Stimulated activated CD8-positive, alpha-beta memory T cell treated with anti-CD3 and anti-CD28 coated beads, Interleukin-7, amount 100 ng/mL, for 48 hours (primary cell): ENCODE data around the gene DPF3.

Source experiments
- DNase-seq, 2 donors: peaks; one replicate each; pipeline ENCODE4 v3.0.0-alpha.2; 2020; ENCODE audit warnings: low read depth in 1 of 2; ENCODE audit errors: extremely low read depth in 1 of 2

Gene DPF3

DNA sequence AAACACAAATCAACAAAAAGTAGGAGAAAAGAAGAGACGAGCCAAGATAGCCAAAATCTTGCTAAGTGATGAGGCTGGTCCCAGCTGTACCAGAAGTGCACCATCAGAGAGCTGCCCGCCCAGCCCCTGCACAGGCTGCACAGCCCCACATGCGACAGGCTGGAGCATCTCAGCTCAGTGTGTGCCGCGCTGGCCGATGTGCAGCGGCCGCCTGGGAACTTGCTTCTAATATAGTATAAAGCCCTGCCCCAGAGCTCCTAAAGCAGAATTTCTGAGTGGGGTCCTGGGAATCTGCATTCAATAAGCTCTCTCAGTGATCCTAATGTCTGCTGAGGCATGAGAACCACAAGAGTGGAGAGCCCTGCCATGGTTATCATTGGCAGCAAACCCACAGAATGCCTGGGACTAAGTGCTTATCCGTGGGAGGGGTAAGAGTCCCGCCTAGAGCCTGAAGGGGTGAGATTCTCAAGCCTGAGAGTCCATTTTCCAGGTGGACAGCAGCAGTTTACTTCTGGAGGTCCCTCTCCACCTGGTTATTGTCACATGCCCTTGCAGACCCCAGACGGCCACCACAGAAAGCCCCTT lies 171.6 kb downstream of the DPF3 start:
- DNase-seq = no peak

DNA sequence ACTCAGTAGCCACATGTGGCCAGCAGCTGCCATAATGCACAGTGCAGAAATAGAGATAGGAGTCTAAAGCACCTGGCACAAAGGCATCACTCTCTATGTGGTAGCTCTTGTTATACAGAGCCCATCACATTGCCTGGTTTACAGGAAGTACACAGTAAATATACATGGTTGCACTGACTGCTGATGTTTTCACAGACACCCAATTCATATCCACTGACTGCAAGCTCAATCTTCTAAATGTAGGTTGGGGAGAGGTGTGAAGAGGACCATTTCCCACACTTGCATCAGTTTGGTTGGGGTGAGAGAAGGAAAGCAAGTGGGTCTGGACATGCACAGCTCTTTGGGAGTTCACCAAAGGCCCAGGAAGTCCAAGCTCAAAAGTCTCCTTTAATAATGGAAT lies 172.8 kb downstream of the DPF3 start:
- DNase-seq = no peak

DNA sequence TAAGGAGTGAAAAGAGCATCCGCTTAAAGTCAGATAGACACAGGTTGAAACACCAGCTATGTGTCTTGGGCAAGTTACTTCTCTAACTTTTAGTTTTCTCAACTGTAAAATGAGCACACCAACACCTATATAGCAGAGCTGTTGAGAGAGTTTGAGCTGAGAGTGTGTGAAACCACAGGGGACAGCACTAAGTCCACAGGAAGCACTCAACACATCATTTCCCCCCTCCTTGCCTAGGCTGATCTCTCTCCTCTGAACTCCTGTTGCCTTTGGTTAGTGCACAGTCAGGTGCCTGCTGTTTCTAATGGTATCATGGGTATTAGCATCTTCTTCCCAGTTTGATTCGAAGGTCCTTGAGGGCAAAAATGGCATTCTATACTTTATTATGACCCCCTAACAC lies 176.7 kb downstream of the DPF3 start:
- DNase-seq = no peak

DNA sequence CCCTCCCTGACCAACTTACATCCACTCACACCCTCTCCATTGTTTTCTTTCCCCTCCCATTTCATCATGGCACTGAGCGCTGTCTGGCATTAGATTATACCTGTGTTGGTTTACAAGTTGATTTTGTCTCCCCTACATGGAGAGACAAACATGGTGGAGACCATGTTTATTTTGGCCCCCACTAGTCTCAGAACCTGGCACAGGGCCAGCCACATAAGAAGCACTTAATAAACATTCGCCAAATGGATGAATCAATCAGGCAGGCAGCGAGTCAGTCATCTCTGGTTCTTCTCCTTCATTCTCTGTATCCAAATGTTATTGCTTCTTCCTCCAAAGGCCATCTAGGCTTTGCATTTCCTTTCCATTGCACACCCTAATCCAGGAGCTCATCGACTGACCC lies 177.4 kb downstream of the DPF3 start:
- DNase-seq = no peak

DNA sequence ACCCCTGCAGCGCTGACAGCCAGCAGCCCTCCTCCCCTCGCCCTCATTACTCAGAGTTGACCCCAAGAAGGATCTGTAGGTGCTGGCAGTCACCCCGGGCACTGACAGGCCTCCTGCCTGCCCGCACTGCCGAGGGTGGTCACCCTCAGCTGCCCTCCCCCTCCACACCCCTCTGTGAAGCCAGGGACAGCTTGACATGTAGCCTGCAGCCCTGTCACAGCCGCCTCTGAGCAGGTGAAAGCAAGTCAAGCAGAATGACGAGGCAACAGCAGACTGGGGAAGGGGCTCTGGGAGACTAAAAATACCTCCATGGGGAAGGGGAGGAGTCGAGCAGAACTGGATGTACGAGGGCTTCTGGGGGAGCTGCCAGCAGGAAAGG lies 178.1 kb downstream of the DPF3 start:
- no peak for DNase-seq

DNA sequence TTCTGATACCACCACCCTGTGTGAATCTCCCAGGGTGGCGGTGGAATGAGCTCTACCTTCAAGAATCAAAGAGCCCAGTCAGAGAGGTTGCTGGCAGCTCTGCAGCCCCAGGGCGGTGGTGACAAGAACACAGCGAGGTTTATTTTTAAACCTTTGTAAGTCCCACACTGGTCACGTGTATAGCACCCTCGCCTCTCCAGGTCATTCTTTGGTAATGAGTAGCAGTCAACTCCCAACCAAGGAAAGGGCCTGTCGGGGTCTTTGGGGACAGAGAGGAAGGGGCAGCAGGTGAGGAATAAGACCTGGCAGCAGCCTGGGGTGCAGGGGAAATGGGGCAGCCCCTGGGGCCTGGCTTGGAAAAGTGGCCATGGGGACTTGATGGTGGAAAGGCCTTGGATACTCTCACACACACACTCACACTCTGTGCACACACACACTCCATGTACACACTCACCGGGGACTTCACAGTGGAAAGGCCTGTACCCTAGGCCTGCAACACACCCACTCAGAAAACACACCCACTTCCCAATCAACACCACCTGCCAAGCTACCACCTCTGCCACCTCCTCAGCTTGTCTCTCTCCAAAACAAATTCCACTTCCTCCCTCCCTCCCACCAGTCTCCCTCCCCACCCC lies 178.6 kb downstream of the DPF3 start:
- no peak for DNase-seq

DNA sequence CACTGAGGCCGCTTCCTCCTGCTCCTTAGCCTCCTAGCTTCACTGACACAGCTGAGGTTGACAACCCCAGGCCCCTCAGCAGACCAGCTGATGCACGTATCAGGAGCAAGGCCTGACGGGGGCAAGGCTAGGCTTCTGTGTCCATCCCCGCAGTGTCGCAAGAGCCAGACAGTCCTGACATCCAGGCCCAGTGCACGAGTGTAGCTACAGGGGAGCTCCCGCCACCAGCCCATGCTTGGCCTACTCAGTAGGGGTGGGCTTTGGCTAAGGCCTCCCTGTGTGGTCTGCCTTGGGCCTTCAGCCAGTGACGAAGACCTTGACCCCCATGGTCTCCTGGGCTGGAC lies 179.1 kb downstream of the DPF3 start:
- DNase-seq = no peak

DNA sequence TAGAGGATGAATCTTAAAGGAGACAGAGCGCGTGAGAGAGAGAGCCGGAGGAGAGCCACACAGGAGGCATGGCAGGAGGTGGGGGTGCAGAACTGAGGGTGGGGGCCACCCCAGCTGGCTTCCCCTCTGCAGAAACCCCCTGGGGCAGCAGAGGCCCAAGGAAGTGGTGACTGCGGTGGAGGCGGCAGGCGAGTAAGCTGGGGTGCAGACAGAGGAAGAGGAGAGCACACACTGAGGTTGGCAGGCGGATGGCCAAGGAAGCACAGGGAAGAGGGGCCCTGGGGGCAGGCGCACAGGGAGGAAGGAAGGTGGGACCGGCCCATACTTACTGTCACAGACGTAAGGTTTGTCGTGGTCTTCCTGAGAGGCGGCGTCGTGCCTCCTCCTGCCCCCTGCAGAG lies 179.8 kb downstream of the DPF3 start:
- peak; percentile 21 to 33 for DNase-seq

DNA sequence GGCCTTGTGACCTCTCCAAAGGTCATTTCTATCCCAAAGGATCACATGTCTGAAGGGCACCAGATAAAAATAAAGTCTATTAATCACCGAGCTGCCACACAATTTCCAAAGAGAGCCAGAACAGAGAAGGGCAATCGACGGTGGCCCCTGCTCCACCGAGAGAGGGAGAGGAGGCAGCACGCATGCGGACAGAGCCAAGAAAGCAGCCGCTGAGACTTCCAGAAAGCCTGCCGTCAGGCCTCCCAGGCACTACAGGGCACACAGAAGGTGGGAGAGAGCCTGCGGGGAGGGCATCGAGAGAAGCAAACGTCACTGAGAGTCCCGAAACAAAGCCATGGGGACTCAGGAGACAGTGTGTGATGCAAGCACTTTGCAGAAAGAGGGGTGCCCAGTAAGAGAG lies 182.0 kb downstream of the DPF3 start:
- DNase-seq = no peak

DNA sequence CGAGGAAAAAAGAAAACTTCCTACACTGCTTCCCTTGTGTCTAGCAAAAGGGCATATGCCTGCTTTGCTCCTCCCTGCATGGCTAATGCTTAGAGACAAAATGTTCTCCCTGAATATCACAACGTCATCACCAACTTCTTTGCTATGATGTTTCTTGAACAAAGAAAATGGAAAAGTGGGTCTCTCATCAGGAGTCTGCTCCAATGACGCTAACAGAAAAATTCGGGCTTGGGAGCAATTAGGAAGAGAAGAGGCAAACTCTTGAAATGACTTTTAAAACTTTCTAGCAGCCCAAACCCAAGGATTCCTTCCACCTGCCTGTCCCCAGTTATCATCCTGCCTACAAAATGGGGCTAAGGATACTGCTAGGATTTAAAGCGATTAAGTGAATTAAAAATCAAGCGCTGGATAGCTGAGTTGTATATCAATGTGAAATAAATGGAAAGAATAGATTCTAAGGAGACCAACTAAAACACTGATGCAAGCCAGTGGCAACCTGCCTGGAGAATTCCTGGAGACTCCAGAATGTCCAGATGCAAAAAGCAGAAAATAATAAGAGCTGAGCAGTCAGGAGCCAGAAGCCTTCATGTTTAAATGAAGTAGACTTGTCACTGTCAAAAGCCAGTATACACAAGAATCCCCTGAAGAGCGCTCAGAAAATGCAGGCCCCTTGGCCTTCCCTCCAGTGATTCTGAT lies 183.8 kb downstream of the DPF3 start:
- no peak for DNase-seq

DNA sequence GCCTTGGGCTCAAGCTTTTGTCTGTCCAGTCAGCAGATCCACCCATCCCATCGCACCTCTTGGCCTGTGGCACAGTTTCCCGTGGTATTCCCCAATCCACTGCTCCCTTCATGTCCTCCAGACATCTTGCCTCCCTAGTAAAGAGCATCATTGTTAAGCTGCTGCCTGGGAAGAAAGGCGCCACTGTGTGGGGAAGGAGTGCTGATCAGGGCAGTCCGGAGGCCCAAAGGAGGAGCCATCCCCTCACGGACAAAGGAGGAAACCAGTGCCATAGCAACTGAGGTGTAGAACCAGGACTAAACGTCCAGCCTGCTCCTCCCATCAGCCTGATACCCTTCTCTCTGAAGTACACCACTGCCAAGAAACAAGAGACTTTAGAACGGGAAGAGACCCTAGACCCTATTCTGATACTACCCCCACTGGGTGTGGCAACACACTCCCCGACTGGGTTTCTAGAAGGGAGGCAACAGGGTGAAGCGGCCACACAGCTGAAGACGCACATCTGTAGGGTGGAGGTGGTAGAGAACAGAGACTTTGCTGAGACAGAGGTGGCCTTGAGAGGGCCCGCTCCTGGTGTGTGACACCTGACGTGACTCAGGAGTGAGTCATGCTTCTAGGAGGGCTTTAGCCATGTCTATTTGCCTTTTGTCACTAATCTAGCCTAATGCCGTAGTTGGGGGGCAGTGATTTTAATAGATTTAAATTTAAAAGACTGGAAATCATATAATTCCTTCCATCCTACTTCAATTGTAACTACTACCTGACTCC lies 185.0 kb downstream of the DPF3 start:
- DNase-seq = peak in 1 of 2 donors; percentile 11

DNA sequence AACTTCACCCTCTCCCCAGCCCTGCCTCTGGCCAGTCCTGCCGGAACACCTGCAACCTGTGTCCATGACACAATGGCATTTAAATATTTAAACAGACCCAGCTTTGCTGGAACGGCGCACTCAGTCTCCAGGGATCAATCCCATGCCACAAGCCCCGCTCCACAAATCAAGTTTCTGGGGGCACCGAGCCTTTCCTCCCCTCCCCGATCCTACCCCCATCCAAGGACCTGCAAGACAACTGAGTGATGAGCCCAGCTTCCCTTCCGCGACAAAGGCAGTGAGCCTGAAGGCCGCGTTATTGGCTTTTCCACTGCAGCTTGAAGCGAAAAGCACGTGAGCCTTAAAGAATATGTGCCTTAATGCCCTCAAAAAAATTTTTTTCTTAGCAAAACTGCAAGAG lies 185.7 kb downstream of the DPF3 start:
- no peak for DNase-seq

DNA sequence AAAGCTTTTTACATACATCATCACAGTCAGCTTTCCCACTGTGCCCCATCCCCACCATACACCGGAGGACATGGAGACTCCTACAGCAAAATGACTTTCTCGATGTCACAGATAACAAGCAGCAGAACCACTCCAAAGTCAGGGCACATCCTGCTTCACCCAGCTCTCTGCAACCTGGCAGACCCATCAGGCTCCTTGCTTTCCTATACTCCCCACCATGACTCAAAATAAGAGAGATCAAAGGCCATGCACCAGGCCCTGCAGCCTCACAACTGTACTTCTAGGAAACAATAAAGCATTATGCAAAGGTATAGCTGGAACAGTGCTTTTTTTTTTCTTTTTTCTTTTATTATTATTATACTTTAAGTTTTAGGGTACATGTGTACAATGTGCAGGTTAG lies 187.4 kb downstream of the DPF3 start:
- no peak for DNase-seq

DNA sequence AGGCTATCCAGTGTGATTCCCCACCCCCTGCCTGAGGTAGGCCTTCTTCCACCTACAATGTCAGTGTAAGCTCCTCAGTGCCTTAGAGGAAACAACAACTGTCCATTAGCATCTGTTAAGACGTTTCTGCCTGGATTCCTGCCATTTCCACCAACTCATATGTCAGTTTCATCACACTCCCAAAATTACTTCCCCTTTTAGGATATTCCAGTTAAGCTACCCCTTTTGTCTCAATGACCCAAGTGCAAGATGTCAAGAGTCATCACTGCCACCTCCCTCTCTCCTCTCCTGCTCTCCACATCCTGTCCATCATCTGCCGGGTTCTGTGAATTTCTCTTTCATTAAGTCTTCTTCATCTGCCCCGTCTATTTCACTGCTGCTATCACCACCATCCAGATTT lies 189.4 kb downstream of the DPF3 start:
- DNase-seq = no peak

DNA sequence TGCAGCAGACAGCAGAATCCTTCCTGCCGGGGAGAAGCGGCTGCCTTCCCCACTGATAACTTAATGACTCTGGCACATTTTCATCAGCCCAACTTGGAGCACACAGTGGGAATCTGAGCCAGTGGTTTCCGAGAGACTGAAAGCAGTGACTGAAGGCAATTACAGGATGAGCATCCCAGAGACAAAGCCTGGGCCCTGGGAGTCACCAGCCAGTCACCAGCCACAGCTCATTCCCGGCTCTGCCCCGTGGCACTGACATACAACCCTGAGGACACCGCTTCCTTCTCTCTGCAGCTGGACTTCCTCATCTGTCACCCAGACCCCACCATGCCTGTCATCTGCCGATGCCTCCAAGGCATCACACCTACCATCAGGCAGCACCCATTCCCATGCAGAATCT lies 192.3 kb downstream of the DPF3 start:
- no peak for DNase-seq

DNA sequence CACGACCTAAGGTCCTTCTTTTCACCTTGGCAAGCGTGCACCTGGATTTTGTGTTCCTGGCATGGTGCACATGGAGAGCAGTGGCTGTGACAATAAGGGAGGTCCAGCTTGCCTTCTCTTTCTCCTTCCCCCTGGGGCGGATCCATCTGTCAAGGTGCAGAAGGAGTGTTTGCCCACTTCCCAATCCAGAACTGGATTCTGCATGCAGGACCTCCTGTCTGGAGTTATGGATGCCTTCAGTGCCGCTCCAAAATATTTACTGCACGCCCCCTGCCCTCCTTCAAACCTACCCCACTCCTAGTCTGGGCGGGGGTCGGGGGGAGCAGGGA lies 192.7 kb downstream of the DPF3 start:
- no peak for DNase-seq

DNA sequence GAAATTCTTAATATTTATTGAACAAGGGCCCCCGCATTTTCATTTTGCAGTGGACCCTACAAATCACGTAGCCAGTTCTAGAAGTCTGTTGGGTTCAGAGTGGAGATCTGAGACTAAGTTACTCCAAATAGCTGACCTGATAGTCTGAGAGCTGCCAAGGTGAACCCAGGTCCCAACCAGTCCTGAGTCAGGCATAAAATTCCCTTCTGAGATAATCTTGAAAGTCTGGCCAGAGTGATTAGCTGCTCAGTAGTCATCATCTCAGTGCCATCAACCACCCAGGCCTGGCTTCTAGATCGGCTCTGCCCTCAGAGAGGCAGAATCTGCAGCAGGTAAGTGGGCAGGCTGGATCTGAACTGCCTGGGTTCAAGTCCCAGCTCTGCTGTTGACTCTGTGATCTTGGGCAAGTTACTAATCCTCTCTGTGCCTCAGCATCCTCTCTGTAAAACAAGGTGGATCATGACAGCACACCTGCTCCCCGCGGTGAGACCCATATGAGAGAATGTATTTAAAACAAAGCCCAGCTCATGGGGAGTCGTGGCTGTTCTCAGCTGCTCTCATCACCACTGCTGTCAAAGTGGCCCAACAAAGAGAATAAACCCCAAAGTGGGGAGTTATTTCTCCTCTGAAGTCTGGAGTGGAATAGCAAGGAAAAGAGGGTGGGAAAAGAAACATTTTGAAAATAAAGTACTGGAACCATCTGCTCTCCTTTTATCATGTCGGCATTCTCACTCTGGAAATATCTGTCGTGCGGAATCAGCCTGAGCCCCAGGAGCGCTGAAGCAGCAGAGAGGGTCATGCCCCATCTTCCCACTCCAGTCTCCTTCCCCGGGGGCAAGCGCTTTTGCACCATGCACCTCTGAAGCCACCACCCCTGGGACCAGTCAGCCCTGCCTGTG lies 193.3 kb downstream of the DPF3 start:
- DNase-seq = no peak

DNA sequence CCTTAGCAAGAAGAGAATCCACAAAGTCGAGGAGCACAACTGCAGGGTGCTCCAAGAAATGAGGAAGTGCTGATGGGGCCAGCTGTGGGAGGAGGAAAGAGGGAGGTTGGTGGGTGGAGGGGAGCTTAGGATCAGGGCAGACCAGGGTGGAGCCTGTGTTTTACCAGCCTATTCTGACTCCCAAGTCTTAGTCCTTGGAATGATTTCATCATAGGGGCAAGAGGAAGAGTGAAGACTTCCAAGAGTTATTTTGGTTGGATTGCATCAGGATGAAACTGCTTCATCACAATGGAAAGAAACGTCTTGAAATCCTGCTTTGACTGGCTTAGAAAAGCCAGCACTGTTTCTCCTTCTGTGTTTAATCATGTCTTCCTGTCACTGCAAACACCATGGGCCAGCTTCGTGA lies 194.0 kb downstream of the DPF3 start:
- no peak for DNase-seq

DNA sequence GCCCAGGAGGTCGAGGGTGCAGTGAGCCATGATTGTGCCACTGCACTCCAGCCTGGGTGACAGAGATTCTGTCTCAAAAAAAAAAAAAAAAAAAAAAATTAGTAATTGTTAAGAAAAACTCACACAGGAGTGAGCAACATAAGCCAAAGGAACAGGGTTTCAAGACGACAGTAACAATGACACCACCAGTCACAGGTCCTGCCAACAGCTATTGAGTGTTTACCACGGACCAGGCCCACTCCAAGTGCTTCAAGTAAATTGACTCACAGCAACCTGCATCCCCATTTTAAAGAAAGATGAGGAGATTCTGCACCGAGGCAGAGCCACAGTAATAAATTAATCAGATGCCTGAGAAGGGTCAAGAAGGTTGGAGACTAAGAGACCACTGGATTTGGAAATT lies 194.5 kb downstream of the DPF3 start:
- no peak for DNase-seq

DNA sequence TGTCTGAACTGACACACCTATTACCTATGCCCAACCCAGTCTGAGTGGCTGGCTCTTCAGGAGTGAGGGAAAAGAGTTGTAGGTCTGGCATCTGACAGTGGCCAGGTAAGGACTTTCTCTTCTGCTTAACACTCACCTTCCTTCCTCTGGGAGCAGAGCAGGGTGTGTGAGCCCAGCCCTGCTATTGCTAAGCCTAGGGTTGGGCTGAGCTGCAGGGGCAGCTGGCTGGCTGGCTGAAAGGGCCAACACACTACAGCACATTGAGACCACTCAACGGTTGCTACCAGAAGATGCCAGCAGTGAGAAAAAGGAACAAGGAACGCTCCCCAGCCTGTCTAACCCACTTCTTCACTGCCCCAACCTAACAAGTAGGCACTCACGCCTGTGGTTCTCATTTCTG lies 201.2 kb downstream of the DPF3 start:
- DNase-seq = no peak

DNA sequence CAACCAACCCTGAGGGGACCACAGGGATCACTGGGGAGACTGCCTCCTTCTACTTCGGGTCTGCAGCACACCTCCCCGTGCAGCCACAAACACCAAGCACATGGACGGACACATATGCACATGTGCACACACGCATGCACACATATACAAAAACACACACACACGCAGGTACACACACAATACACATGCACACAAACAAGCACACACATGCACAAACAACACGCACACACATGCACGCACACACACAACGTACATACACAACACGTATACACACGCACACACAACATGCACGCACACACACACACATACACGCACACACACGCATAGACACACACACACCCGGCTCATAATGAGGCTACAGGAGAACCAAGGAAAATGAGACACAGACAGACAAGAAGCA lies 203.6 kb downstream of the DPF3 start:
- no peak for DNase-seq
